Endothelial cell of umbilical vein (primary cell): ENCODE data around the gene TIMMDC1. TPM values are rescaled to one million over a fixed set of nuclear protein-coding genes. Genes with fewer than 3 reads are reported as not detected.
"Not testable (repeated sequence)": the region's sequence is repeated elsewhere in the genome, so short reads cannot be mapped to it uniquely, and the experiment has no call there.

Experiments
- BruUV-seq: library from RNA; stranded (reverse); fragments of 400-500 nt; replicated peaks from 2 replicates; lab custom pipeline; 2021; lab: Mats Ljungman, UMichigan
- CTCF ChIA-PET: fragments of 300-600, 350-600 bp; sonication (Branson Sonifier 250); formaldehyde crosslinking; loops from one replicate; lab custom pipeline; 2021; ENCODE audit warnings: antibody characterized with exemption, inconsistent platforms; lab: Charles Lee
- POLR2A ChIA-PET: fragments of 300-600, 350-600 bp; sonication (Branson Sonifier 250); formaldehyde crosslinking; loops from one replicate; lab custom pipeline; 2021; ENCODE audit warnings: antibody characterized with exemption, inconsistent platforms; lab: Charles Lee
- DNase-seq: peaks from one replicate; pipeline ENCODE4 v3.0.0-alpha.2; 2011; ENCODE audit warnings: low read depth, low spot score
- FAIRE-seq: peaks from 2 replicates; lab custom pipeline; 2011; peaks lifted over from hg19 to GRCh38; lab: Jason Lieb, UNC
- H2AFZ ChIP-seq: 2 replicates; pipeline ENCODE4 v1.6.0; 2012; ENCODE audit warnings: low read depth, low read length, control low read depth, inconsistent platforms
- H3K27ac ChIP-seq: 2 replicates; pipeline ENCODE4 v1.5.1; 2011; ENCODE audit warnings: low read depth, mild to moderate bottlenecking, control low read depth, low read length, moderate library complexity; ENCODE audit not compliant: insufficient read depth
- H3K27me3 ChIP-seq, 2 experiments: 2 replicates each; pipeline versions ENCODE4 v1.6.0 to v1.6.1; 2011; ENCODE audit warnings: low read length in 2 of 2, mixed read lengths in 1 of 2; ENCODE audit not compliant: control insufficient read depth in 2 of 2, insufficient read depth in 2 of 2
- H3K36me3 ChIP-seq, 2 experiments: 2 replicates in 1 of 2; 3 replicates in 1 of 2; pipeline ENCODE4 v1.5.1; 2011; ENCODE audit warnings: low read length in 2 of 2, mild to moderate bottlenecking in 1 of 2, moderate library complexity in 1 of 2; ENCODE audit not compliant: control insufficient read depth in 2 of 2, insufficient read depth in 2 of 2; ENCODE audit errors: extremely low read depth in 1 of 2
- H3K4me1 ChIP-seq: 3 replicates; pipeline ENCODE4 v1.5.1; 2011; ENCODE audit warnings: mild to moderate bottlenecking, low read length; ENCODE audit not compliant: control insufficient read depth, insufficient read depth; ENCODE audit errors: extremely low read depth
- H3K4me2 ChIP-seq: 2 replicates; pipeline ENCODE4 v1.6.1; 2011; ENCODE audit warnings: low read length, control low read depth, mixed read lengths; ENCODE audit not compliant: insufficient read depth
- H3K4me3 ChIP-seq, 3 experiments: fragments of 200-600 bp in 1 of 3; sonication (generic), shearing (Covaris generic) in 1 of 3; replicated peaks in 1 of 3; 2 replicates each; pipeline ENCODE4 v1.5.1; 2011 to 2016; ENCODE audit warnings: control low read depth in 3 of 3, low read length in 3 of 3, mild to moderate bottlenecking in 2 of 3, inconsistent platforms in 1 of 3, low read depth in 1 of 3, moderate library complexity in 1 of 3; ENCODE audit not compliant: insufficient read depth in 1 of 3
- H3K79me2 ChIP-seq: 2 replicates; pipeline ENCODE4 v1.6.0; 2012; ENCODE audit warnings: low read length, inconsistent platforms; ENCODE audit not compliant: control insufficient read depth, insufficient read depth
- H3K9ac ChIP-seq: replicated peaks from 2 replicates; pipeline ENCODE3; 2011; ENCODE audit warnings: low read length, control low read depth; ENCODE audit not compliant: insufficient read depth; ENCODE audit errors: extremely low read depth
- H3K9me1 ChIP-seq: replicated peaks from 3 replicates; pipeline ENCODE4 v1.6.0; 2011; ENCODE audit warnings: mild to moderate bottlenecking, low read length; ENCODE audit not compliant: control insufficient read depth, insufficient read depth; ENCODE audit errors: extremely low read depth
- H3K9me3 ChIP-seq: replicated peaks from 2 replicates; pipeline ENCODE4 v1.5.1; 2012; ENCODE audit warnings: low read length, inconsistent platforms; ENCODE audit not compliant: control insufficient read depth, insufficient read depth
- H4K20me1 ChIP-seq: replicated peaks from 2 replicates; pipeline ENCODE3; 2011; ENCODE audit warnings: mild to moderate bottlenecking, low read length; ENCODE audit not compliant: control insufficient read depth, insufficient read depth; ENCODE audit errors: extremely low read depth
- EZH2 ChIP-seq: IDR thresholded peaks from 2 replicates; pipeline ENCODE4 v1.6.1; 2012; ENCODE audit warnings: borderline replicate concordance, low read depth, mild to moderate bottlenecking, moderate library complexity, low read length, inconsistent platforms; ENCODE audit not compliant: severe bottlenecking
- FOS ChIP-seq: IDR thresholded peaks from 2 replicates; pipeline ENCODE4 v1.6.1; 2011; ENCODE audit warnings: mild to moderate bottlenecking, low read length, moderate library complexity, borderline replicate concordance; ENCODE audit not compliant: insufficient read depth
- GATA2 ChIP-seq: IDR thresholded peaks from 2 replicates; pipeline ENCODE4 v1.7.0; 2011; ENCODE audit warnings: low read depth, mild to moderate bottlenecking, moderate library complexity, mixed read lengths, low read length; ENCODE audit not compliant: insufficient read length, insufficient read depth
- JUN ChIP-seq: IDR thresholded peaks from 2 replicates; pipeline ENCODE4 v1.6.1; 2011; ENCODE audit warnings: borderline replicate concordance, low read depth; ENCODE audit not compliant: insufficient read length, insufficient read depth
- MAX ChIP-seq: IDR thresholded peaks from 2 replicates; pipeline ENCODE4 v1.6.1; 2011; ENCODE audit not compliant: insufficient read depth, insufficient read length
- MYC ChIP-seq: IDR thresholded peaks from one replicate; pipeline ENCODE4 v1.6.1; 2011; ENCODE audit warnings: mild to moderate bottlenecking, low read depth, low read length
- POLR2A ChIP-seq: IDR thresholded peaks from 2 replicates; pipeline ENCODE4 v1.6.1; 2012; ENCODE audit warnings: low read depth, mild to moderate bottlenecking, control low read depth, low read length
- POLR2AphosphoS5 ChIP-seq: IDR thresholded peaks from 2 replicates; pipeline ENCODE4 v1.6.1; 2012; ENCODE audit warnings: low read depth, mild to moderate bottlenecking, control low read depth, low read length, moderate library complexity; ENCODE audit not compliant: insufficient read depth
- dilution Hi-C: fragments of 300-500 bp; cut with MboI; formaldehyde crosslinking; loops from one replicate; pipeline ENCODE4 v1.15.0; 2019; ENCODE audit warnings: low sequenced_read_pairs; ENCODE audit not compliant: extremely low pct_ligation_motif_present
- intact Hi-C: fragments of 100-400 bp; cut with micrococcal nuclease; formaldehyde crosslinking; loops from one replicate; pipeline ENCODE4 v1.10.0; 2022
- polyA plus RNA-seq, 4 experiments: library from polyadenylated mRNA; depleted of rRNA in 3 of 4; stranded (reverse) in 3 of 4; unstranded in 1 of 4; fragments of >200 nt; gene quantifications; 2 replicates each; pipeline versions ENCODE4 v1.2.1 to v1.2.3, GENCODE V29; 2011 to 2012; ENCODE audit warnings: missing spikeins in 1 of 4
- total RNA-seq: library from RNA; stranded (reverse); gene quantifications from 2 replicates; pipeline ENCODE4 v1.2.3, GENCODE V29; 2021
- TF ChIP-seq, protein P1 (sequence below), 2 donors: IDR thresholded peaks; 1 replicate in 1 of 2; 2 replicates in 1 of 2; pipeline ENCODE4 v1.5.1; 2011; ENCODE audit warnings: low read length in 2 of 2, mild to moderate bottlenecking in 2 of 2, moderate library complexity in 2 of 2, control low read depth in 1 of 2, inconsistent platforms in 1 of 2, low read depth in 1 of 2; ENCODE audit not compliant: insufficient read depth in 1 of 2; ENCODE audit errors: extremely low read depth in 1 of 2

The TIMMDC1 gene
- total and polyA plus RNA-seq, 2 donors (not counting 3 experiments of a cell fraction or from before 2014, with no cell fraction given): 49.2 to 76.2 TPM

- TF ChIP-seq EZH2 (no peak), MYC (no peak), JUN (no peak), POLR2AphosphoS5 (no peak), GATA2 (no peak), POLR2A (no peak), MAX (no peak), FOS (no peak)
- TF ChIP-seq, protein P1, sequence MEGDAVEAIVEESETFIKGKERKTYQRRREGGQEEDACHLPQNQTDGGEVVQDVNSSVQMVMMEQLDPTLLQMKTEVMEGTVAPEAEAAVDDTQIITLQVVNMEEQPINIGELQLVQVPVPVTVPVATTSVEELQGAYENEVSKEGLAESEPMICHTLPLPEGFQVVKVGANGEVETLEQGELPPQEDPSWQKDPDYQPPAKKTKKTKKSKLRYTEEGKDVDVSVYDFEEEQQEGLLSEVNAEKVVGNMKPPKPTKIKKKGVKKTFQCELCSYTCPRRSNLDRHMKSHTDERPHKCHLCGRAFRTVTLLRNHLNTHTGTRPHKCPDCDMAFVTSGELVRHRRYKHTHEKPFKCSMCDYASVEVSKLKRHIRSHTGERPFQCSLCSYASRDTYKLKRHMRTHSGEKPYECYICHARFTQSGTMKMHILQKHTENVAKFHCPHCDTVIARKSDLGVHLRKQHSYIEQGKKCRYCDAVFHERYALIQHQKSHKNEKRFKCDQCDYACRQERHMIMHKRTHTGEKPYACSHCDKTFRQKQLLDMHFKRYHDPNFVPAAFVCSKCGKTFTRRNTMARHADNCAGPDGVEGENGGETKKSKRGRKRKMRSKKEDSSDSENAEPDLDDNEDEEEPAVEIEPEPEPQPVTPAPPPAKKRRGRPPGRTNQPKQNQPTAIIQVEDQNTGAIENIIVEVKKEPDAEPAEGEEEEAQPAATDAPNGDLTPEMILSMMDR (IDR thresholded peaks at IDR 0.05; ENCODE audit: extremely low read depth in 1 of 2, insufficient read depth in 1 of 2, low read depth in 1 of 2, low read length in 2 of 2): no peak
- POLR2A ChIA-PET: no interaction called here
- FAIRE-seq: no peak
- no peaks in the 10 kb centered on the region for H3K9me3 ChIP-seq
- H3K27ac ChIP-seq: no peak overlapping the region
- H3K36me3 ChIP-seq: no peaks in the 10 kb centered on the region
- peaks cover 0 to 5% of the 10 kb centered on the region in 2 experiments for H3K27me3 ChIP-seq
- H2AFZ ChIP-seq: no peak overlapping the region
- no peaks in the 10 kb centered on the region for H3K9me1 ChIP-seq
- H3K4me3 ChIP-seq: no peak overlapping the region
- DNase-seq: no peak
- no peaks in the 10 kb centered on the region for H3K4me1 ChIP-seq
- H3K4me2 ChIP-seq: no peak overlapping the region
- H3K9ac ChIP-seq: no peak overlapping the region
- no peaks in the 10 kb centered on the region for H3K79me2 ChIP-seq
- intact Hi-C loops: loop anchor here (10.0 kb wide), 1 partner anchor 277 kb away; no protein-coding TSS in a partner anchor
- no TSS peak for BruUV-seq
- H4K20me1 ChIP-seq: no peaks in the 10 kb centered on the region
- CTCF ChIA-PET: interaction anchor here (1.7 kb wide), 1 partner anchor 129 kb away, joined by 5 read pairs; no protein-coding TSS in a partner anchor
- dilution Hi-C loops: no loop called here
Observed at GRCh38 chr3:119551598-119551997, 53.3 kb downstream of the TIMMDC1 start.

GRCh38 chr3:119552928-119553327 is 54.6 kb downstream of the TIMMDC1 start:
- FAIRE-seq, H3K79me2 ChIP-seq, H3K4me3 ChIP-seq, H3K27ac ChIP-seq, dilution Hi-C loops, BruUV-seq, H2AFZ ChIP-seq, POLR2A ChIA-PET, H4K20me1 ChIP-seq, H3K36me3 ChIP-seq, H3K9ac ChIP-seq, DNase-seq, H3K9me1 ChIP-seq, H3K4me1 ChIP-seq, H3K9me3 ChIP-seq, H3K4me2 ChIP-seq: not testable (repeated sequence)
- CTCF ChIA-PET: interaction anchor here (1.7 kb wide), 1 partner anchor 128 kb away, joined by 5 read pairs; no protein-coding TSS in a partner anchor
- intact Hi-C loops: loop anchor here (10.0 kb wide), 1 partner anchor 278 kb away; no protein-coding TSS in a partner anchor
- H3K27me3 ChIP-seq: peaks cover 0 to 13% of the 10 kb centered on the region in 2 experiments
